GM23248 (cell line): ENCODE results near the gene AKT1S1. TPM values are rescaled to one million over a fixed set of nuclear protein-coding genes. Genes with fewer than 3 reads are reported as not detected.

Source experiments
- DNase-seq: peaks from one replicate; pipeline ENCODE4 v3.0.0-alpha.2; 2015
- H2AFZ ChIP-seq: fragments of 200-600 bp; sonication (generic); 2 replicates; pipeline ENCODE4 v1.6.1; 2016; ENCODE audit warnings: antibody characterized with exemption
- H3F3A ChIP-seq: fragments of 200-600 bp; sonication (generic); 2 replicates; pipeline ENCODE4 v1.6.1; 2016; ENCODE audit warnings: mild to moderate bottlenecking, antibody characterized with exemption, mixed run types; ENCODE audit not compliant: insufficient read depth
- H3K27ac ChIP-seq: fragments of 200-600 bp; sonication (generic); 2 replicates; pipeline ENCODE4 v1.5.1; 2016; ENCODE audit warnings: mild to moderate bottlenecking
- H3K27me3 ChIP-seq: fragments of 200-600 bp; sonication (generic); replicated peaks from 2 replicates; pipeline ENCODE4 v1.6.1; 2016; ENCODE audit warnings: mild to moderate bottlenecking; ENCODE audit not compliant: insufficient read depth
- H3K36me3 ChIP-seq: fragments of 200-600 bp; sonication (generic); 2 replicates; pipeline ENCODE4 v1.6.1; 2016; ENCODE audit warnings: low read depth, mild to moderate bottlenecking
- H3K4me1 ChIP-seq: fragments of 200-600 bp; sonication (generic); 2 replicates; pipeline ENCODE4 v1.6.1; 2016; ENCODE audit warnings: mild to moderate bottlenecking; ENCODE audit not compliant: insufficient read depth
- H3K4me2 ChIP-seq: fragments of 200-600 bp; sonication (generic); one replicate; pipeline ENCODE4 v1.6.1; 2016; ENCODE audit warnings: mild to moderate bottlenecking; ENCODE audit not compliant: unreplicated experiment
- H3K4me3 ChIP-seq: fragments of 200-600 bp; sonication (generic); 2 replicates; pipeline ENCODE4 v1.5.1; 2016; ENCODE audit warnings: mild to moderate bottlenecking
- H3K79me2 ChIP-seq: fragments of 200-600 bp; sonication (generic); 2 replicates; pipeline ENCODE4 v1.6.1; 2016; ENCODE audit warnings: mild to moderate bottlenecking; ENCODE audit not compliant: insufficient read depth
- H3K9ac ChIP-seq: fragments of 200-600 bp; sonication (generic); 2 replicates; pipeline ENCODE4 v1.6.1; 2016; ENCODE audit warnings: mild to moderate bottlenecking
- H3K9me2 ChIP-seq: fragments of 200-600 bp; sonication (generic); 2 replicates; pipeline ENCODE4 v1.6.1; 2016; ENCODE audit warnings: mixed run types, mild to moderate bottlenecking, moderate library complexity; ENCODE audit not compliant: insufficient read depth
- H3K9me3 ChIP-seq: fragments of 200-600 bp; sonication (generic); one replicate; pipeline ENCODE4 v1.6.1; 2017; ENCODE audit warnings: low read depth
- H4K20me1 ChIP-seq: fragments of 200-600 bp; sonication (generic); 2 replicates; pipeline ENCODE4 v1.6.0; 2016; ENCODE audit not compliant: insufficient read depth
- EZH2 ChIP-seq: fragments of 200-600 bp; sonication (generic); IDR thresholded peaks from 2 replicates; pipeline ENCODE4 v1.6.1; 2018; ENCODE audit warnings: antibody characterized with exemption, mild to moderate bottlenecking; ENCODE audit not compliant: insufficient read depth, poor library complexity, severe bottlenecking
- EZH2phosphoT487 ChIP-seq: fragments of 200-600 bp; sonication (generic); IDR thresholded peaks from 2 replicates; pipeline ENCODE4 v1.6.1; 2018; ENCODE audit warnings: antibody characterized with exemption, moderate library complexity, mild to moderate bottlenecking, low read depth; ENCODE audit not compliant: insufficient read depth
- WGBS, 2 experiments: methylation state at CpG; one replicate each; pipeline ENCODE4 v1.1.6; 2015 to 2017; ENCODE audit warnings: low lambda C conversion rate in 2 of 2, low coverage in 1 of 2; ENCODE audit errors: missing lambda C conversion rate in 2 of 2; 5-methylcytosine and 5-hydroxymethylcytosine counted together
- in situ Hi-C: fragments of 300-500 bp; cut with MboI; formaldehyde crosslinking; loops from 2 replicates; pipeline ENCODE4 v1.15.0; 2020
- polyA plus RNA-seq: library from polyadenylated mRNA; unstranded; fragments of >200 nt; fragmentation: Nextera tagmentation; extraction: Ambion mirVana; gene quantifications from 2 replicates; pipeline ENCODE4 v1.2.1, GENCODE V29; 2016
- total RNA-seq: library from RNA; depleted of rRNA; stranded (reverse); fragments of >200 nt; shearing (Covaris generic); gene quantifications from 2 replicates; pipeline ENCODE4 v1.2.3, GENCODE V29; 2014

AKT1S1 gene
- total and polyA plus RNA-seq, 2 experiments from 2014 or later, result 17.3 to 60.4 TPM

DNA sequence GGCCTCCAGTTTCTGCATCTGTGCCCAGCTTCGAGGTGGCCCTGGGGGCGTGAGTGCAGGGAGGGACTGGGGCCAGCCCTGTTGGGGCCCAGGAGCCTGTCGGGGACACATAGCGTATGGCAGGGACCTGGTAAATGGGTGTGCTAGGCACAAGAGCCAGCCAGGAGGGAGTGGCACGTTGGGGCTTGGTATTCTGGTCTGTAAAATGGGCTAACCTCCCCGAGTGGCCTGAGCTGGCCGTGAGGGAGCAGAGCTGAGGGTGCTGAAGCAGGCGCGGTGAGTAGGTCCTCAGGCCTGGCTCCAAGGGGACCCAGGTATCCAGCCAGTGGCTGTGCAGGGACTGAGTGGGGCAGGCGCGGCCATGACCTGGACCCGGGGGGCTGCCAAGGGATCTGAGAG lies 21.9 kb downstream of the AKT1S1 start:
- TF ChIP-seq EZH2phosphoT487 (no peak), EZH2 (no peak)
- Histone ChIP-seq H3K79me2 (peaks cover 38% of the 10 kb centered on the region), H3K27me3 (no peaks in the 10 kb centered on the region), H3K4me3 (no peak overlapping the region), H2AFZ (no peak overlapping the region), H3K4me1 (peaks cover 10% of the 10 kb centered on the region), H4K20me1 (no peaks in the 10 kb centered on the region; the same call in 1 of the 2 replicates), H3K9me3 (no peaks in the 10 kb centered on the region), H3K27ac (no peak overlapping the region), H3K36me3 (no peaks in the 10 kb centered on the region), H3F3A (peaks cover 23% of the 10 kb centered on the region; the same call in 1 of the 2 replicates), H3K9ac (no peak overlapping the region), H3K9me2 (no peaks in the 10 kb centered on the region), H3K4me2 (no peak overlapping the region)
- in situ Hi-C loops, result no loop called here
- no peak for DNase-seq
- 93 to 95% methylated on average over 12 of the region's 12 CpGs for WGBS, 2 experiments

DNA sequence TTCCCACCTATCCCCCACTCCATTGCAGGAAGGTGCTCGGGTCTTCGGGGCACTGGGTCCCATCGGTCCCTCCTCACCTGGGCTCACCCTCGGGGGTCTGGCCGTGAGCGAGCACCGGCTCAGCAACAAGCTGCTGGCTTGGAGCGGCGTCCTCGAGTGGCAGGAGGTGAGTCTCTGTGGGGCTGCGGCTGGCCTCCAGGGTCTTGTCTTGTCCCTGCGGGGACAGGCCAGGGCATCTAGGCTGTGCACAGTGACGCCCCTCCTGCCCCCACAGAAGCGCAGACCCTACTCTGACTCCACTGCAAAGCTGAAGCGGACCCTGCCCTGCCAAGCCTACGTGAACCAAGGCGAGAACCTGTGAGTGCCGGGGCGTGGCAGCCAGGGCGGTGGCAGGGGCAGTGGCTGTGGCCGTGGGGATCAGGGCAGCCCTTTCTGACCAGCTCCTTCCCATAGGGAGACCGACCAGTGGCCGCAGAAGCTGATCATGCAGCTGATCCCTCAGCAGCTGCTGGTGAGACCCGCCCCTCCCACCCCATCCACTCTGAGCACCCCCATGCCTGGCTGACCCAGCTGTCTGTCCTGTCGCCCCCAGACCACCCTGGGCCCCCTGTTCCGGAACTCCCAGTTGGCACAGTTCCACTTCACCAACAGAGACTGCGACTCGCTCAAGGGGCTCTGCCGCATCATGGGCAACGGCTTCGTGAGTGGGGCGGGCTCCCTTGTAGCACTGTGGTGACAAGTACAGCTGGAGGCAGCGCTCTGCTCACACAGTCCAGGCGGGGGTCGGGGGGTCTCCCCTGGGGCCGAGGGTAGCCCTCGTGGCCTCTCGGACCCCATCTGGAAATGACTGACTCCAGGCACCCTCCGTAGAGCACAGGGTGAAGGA lies 22.5 kb downstream of the AKT1S1 start:
- 84 to 90% methylated on average over 27 to 38 of the region's 39 CpGs for WGBS, 2 experiments
- Histone ChIP-seq H4K20me1 (no peaks in the 10 kb centered on the region; the same call in 1 of the 2 replicates), H3K4me1 (peaks cover 10% of the 10 kb centered on the region), H3F3A (peaks cover 29% of the 10 kb centered on the region), H3K36me3 (no peaks in the 10 kb centered on the region), H3K9ac (no peak overlapping the region), H3K27me3 (no peaks in the 10 kb centered on the region), H3K4me2 (no peak overlapping the region), H3K27ac (no peak overlapping the region), H3K79me2 (peaks cover 43% of the 10 kb centered on the region), H3K9me2 (no peaks in the 10 kb centered on the region), H2AFZ (no peak overlapping the region), H3K4me3 (no peak overlapping the region), H3K9me3 (no peaks in the 10 kb centered on the region)
- in situ Hi-C loops, result no loop called here
- TF ChIP-seq EZH2 (no peak), EZH2phosphoT487 (no peak)
- DNase-seq, result no peak

DNA sequence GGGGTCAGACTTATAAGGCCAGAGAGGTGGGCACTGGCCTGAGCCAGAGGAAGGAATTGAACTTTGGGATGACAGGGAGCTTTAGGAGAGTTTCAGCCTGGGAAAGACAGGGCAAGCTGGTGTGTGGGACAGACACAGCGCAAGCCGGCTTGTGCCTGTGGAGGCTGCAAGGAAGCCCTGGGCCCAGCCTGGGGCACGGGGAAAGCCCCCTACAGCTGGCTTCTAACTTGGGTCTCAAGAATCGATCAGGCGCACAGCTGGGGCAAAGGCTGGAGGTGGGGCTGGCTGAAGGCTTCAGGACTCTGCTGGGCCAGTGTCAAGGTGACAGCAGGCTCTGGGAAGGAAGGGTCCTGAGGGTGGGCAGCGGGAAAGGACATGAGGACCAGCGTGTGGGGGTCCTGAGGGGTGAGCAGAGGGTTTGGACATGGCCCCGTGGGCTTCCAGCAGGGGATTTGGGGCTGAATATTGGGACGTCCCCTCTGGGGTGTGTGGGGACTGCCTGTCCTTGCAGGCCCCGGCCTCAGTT lies 23.2 kb downstream of the AKT1S1 start:
- Histone ChIP-seq H2AFZ (no peak overlapping the region), H3K4me1 (peaks cover 8% of the 10 kb centered on the region), H3F3A (peaks cover 31% of the 10 kb centered on the region), H3K9ac (no peak overlapping the region), H3K79me2 (peaks cover 47% of the 10 kb centered on the region), H3K9me2 (no peaks in the 10 kb centered on the region), H3K36me3 (no peaks in the 10 kb centered on the region), H3K27ac (no peak overlapping the region), H3K27me3 (no peaks in the 10 kb centered on the region), H3K4me2 (no peak overlapping the region), H3K9me3 (no peaks in the 10 kb centered on the region), H3K4me3 (no peak overlapping the region), H4K20me1 (no peaks in the 10 kb centered on the region; the same call in 1 of the 2 replicates)
- DNase-seq, result no peak
- in situ Hi-C loops, result no loop called here
- WGBS, 2 experiments, result 71 to 78% methylated on average over 9 to 10 of the region's 10 CpGs
- no peak for TF ChIP-seq EZH2
- no peak for TF ChIP-seq EZH2phosphoT487

DNA sequence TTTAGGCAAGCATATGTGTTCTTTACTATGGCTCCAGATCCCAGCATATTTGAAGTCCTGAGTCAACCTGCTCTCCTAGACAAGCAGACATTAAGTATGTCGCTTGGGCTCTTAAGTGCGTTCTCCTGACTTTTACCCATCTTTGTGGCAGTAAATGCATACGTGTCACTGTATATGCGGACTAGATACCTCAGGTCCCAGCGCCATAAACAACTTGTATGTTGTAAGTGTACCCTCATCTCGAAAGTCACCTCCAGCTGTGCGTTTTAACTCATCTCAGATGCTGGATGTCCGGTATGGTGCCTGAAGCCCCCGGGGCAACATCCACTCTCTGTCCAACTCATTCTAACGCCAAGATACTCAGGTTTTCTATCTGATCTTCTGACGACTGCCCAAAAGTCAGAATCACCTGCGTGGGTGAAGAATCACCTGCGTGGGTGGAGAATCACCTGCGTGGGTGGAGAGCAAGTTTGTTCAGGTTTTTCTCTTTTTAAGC lies 24.5 kb downstream of the AKT1S1 start:
- Histone ChIP-seq H3K27me3 (no peaks in the 10 kb centered on the region), H3F3A (peaks cover 38% of the 10 kb centered on the region; the same call in 1 of the 2 replicates), H3K9me2 (no peaks in the 10 kb centered on the region), H3K9me3 (no peaks in the 10 kb centered on the region), H3K4me3 (peak overlapping the region; percentile 99), H3K27ac (no peak overlapping the region), H4K20me1 (no peaks in the 10 kb centered on the region; the same call in 1 of the 2 replicates), H3K36me3 (no peaks in the 10 kb centered on the region), H3K4me2 (peak overlapping the region; percentile 70), H3K9ac (no peak overlapping the region), H3K4me1 (peaks cover 13% of the 10 kb centered on the region), H3K79me2 (peaks cover 47% of the 10 kb centered on the region), H2AFZ (no peak overlapping the region)
- in situ Hi-C loops, result no loop called here
- WGBS, 2 experiments, result 66 to 70% methylated on average over 14 of the region's 14 CpGs
- no peak for TF ChIP-seq EZH2
- peak; percentile 39 for DNase-seq
